Putamen (tissue), 1 donor: ENCODE data around the gene ERV3-1.
"Not testable (repeated sequence)": the region's sequence is repeated elsewhere in the genome, so short reads cannot be mapped to it uniquely, and the experiment has no call there.

Experiments used
- DNase-seq: peaks from one replicate; pipeline ENCODE4 v3.0.0-alpha.2; 2016; ENCODE audit warnings: low spot score

The ERV3-1 gene

DNA sequence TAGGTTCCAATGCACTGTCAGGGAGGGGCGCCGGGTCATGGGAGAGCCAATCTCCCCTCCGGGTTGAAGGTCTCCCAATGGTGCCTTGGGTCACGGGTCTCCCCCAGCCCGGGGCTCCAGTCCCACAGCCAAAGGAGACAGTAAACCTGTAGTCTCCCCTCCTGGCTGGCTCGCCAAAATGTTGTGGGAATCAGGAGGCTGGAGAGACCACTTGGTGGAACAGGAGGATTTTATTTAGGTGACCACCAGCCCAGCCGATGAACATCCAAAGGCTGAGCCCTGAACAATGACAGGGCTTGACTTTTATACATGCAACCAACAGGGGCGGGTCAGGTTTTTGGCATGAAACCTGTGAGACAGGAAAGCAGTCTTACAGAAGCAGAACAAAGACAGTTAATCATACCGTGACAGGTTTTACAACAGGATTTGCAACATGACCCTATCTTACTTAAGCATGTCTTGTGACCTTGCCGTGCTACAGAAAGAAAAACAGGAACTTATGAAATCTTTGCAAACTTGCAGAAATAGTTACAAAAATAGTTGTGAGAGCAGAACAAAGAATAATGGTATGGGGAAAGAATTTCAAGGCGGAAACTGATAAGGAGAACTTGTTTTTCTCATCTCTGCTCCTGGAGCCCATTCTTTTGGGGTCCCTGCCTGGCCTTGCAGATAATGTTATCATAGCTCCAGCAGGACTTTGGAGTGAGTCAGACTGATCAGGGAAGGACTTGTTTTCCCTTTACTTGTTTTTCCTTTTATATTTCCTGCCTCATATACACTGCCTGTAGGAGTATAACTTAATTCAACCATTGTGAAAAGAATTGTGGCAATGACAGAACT is 7.1 kb downstream of the ERV3-1 start:
- DNase-seq, result no peak

DNA sequence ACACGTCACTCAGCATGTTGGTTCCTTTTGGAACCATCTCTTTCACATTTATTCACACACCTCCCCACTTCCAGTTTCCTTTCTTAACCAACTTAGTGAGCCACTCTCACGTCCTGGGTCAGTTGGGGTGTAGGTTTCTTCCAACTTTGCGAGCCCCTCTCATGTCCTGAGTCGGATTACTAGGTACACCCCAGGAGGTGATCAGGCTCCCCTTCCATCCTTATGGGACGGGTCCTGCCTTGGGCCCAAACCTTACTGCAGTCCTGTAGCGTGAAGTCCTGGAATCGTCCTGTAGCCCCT is 7.7 kb downstream of the ERV3-1 start:
- no peak for DNase-seq

- no peak for DNase-seq
Measured at GRCh38 chr7:64997927-64998391, 8.5 kb downstream of the ERV3-1 start.

- no peak for DNase-seq
Measured at GRCh38 chr7:64997164-64997908, 9.2 kb downstream of the ERV3-1 start.

DNA sequence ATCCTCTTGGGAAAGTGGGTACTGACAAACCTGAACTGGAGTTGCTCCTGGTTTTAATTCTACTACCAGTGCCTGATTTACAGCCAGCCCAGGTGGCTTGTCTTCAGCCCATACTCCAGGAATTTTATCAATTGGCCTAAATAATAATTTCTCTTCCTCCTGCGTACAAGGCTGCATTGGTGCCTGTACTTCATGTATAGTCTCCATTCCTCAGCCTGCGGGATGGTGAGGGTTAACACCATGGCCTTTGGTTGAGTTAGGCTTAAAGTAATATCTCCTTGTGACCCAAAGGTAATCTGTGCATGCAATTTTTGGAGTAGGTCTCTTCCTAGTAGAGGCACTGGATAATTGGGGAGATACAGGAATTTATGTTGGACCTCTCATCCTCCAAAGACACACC is 10.2 kb downstream of the ERV3-1 start:
- DNase-seq, result no peak

DNA sequence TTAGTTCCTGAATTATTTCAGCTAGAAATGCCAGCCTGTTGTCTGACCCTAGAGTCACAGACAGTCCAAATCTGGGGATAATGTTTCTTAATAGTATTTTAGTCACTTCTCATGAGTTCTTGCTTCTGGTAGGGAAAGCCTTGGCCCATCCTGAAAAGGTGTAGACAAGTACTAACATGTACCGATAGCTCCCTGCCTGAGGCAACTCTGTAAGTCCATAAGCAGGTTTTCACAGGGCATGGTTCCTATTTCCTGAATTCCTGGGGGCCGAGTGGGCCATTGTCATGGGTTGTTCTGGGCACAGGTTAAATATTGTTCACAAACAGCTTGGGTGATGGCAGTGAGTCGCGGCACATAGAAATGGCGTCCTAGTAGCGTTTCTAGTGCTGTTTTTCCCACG is 12.6 kb downstream of the ERV3-1 start:
- DNase-seq, result no peak

GRCh38 chr7:64992971-64993370 is 13.5 kb downstream of the ERV3-1 start:
- DNase-seq, result no peak

DNA sequence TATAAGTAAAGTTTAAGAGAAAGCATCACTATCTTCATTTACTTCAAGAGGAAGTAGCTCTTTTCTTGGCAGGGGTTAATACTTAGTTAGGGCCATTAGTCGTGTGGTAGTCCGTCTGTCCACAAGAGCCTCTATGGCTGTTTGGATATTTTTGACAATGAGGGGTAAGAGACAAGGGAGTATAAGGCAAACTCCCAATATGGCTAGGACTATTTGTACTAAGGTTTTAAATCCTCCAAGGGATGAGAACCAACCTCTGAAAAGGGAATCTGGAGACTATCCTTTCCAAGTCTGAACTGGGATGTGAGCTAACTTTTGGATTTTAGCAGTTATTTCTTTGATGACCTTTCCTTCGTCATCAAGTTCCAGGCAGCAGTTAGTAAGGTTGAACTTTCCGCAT is 15.6 kb downstream of the ERV3-1 start, which contains the start of gene ZNF117:
Gene ZNF117 (minus strand): TSS at position 101 of the 400 bp plus-strand sequence.
- DNase-seq, result no peak

- DNase-seq, result no peak
Measured at GRCh38 chr7:64990216-64990615, 16.3 kb downstream of the ERV3-1 start.

- DNase-seq, result no peak
Measured at GRCh38 chr7:64978497-64979203, 27.8 kb downstream of the ERV3-1 start.

- no peak for DNase-seq
Measured at GRCh38 chr7:64965594-64965993, 40.9 kb downstream of the ERV3-1 start.

- DNase-seq, result no peak
Measured at GRCh38 chr7:64959072-64959747, 47.3 kb downstream of the ERV3-1 start.

- DNase-seq, result peak; percentile 32
Measured at GRCh38 chr7:64951250-64951848, 55.1 kb downstream of the ERV3-1 start.

- DNase-seq, result not testable (repeated sequence)
Measured at GRCh38 chr7:64950673-64951072, 55.8 kb downstream of the ERV3-1 start.

- DNase-seq, result not testable (repeated sequence)
Measured at GRCh38 chr7:64948774-64949173, 57.7 kb downstream of the ERV3-1 start.

DNA sequence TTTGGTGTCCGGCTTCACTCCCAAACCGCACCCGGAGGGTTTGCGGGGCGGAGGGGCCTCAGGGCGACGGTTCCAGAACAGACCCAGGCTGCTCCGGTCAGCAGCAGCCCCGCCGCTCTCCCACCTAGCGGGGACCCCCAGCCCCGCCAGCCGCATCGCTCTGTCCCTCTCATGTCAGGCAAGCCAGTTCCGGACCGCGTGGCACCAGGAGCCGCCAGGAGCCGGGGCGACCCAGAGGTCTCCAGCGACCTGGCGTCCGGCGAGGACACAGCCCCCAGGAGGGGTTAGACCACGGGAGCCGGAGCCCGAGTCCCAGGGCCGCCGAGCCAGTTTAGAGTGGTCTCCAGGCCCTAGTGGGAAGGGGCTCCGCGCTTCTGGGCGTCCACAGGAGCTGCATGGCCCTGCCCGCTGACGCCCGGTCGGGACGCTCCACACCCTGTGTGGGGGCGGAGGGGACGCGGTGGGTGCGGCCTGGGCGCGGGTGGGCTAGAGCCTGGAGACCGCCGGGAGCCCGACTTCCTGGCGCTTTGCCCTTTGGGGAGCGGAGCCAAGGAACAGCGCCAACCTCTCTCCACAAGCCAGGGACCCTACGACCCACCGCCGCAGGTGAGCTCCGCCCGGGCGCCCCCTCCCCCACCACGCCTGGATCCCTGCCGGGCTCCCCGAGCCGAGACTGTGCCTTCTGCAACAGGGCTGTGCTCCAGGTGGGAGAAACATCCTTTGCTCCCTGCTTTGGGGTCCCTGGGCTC is 59.1 kb downstream of the ERV3-1 start:
- DNase-seq, result no peak

DNA sequence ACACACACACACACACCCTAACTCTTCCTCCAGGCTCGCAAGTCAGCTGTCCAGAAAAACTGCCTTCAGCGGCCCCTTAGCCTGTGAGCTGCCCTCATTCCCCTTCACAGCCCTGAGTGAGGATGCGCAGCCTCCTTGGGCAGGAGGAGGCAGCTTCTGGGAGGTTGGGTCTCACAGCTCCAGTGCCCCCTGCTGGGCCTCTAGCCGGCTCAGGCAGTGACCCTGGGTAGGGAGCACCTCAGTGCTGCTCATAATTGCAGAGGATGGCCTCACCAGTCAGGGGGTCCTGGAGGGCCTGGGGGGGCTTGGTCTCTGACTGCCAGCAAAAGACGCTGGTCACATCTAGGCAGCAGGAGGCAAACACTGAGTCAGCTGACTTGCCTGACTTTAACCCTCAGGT is 59.7 kb downstream of the ERV3-1 start:
- no peak for DNase-seq

- DNase-seq, result no peak
Measured at GRCh38 chr7:64945503-64946175, 60.8 kb downstream of the ERV3-1 start.

GRCh38 chr7:64944667-64945502 is 61.6 kb downstream of the ERV3-1 start:
- not testable (repeated sequence) for DNase-seq
